Mesenchymal stem cell (in vitro differentiated cells and primary cell): Measurements from ENCODE around the gene COMP. TPM values are rescaled to one million over a fixed set of nuclear protein-coding genes. Genes with fewer than 3 reads are reported as not detected.

ENCODE experiments used
- DNase-seq: peaks from one replicate; pipeline ENCODE4 v3.0.0-alpha.2; 2013
- H2AFZ ChIP-seq: one replicate; pipeline ENCODE4 v1.6.1; 2013; ENCODE audit warnings: low read depth, mild to moderate bottlenecking, control low read depth, inconsistent platforms, low read length, moderate library complexity
- H2AK5ac ChIP-seq: 2 replicates; pipeline ENCODE4 v1.6.1; 2013; ENCODE audit warnings: low read length, moderate library complexity, mild to moderate bottlenecking, inconsistent platforms; ENCODE audit not compliant: severe bottlenecking
- H2BK120ac ChIP-seq: one replicate; pipeline ENCODE4 v1.6.1; 2013; ENCODE audit warnings: low read depth, mild to moderate bottlenecking, inconsistent platforms, low read length, moderate library complexity
- H2BK12ac ChIP-seq, 2 experiments: one replicate each; pipeline ENCODE4 v1.6.1; 2013; ENCODE audit warnings: inconsistent platforms in 2 of 2, low read length in 2 of 2, mild to moderate bottlenecking in 2 of 2, moderate library complexity in 2 of 2, control low read depth in 1 of 2
- H2BK15ac ChIP-seq: one replicate; pipeline ENCODE4 v1.6.1; 2013; ENCODE audit warnings: mild to moderate bottlenecking, low read depth, inconsistent platforms; ENCODE audit not compliant: poor library complexity, severe bottlenecking
- H2BK5ac ChIP-seq: 2 replicates; pipeline ENCODE4 v1.6.1; 2013; ENCODE audit warnings: low read depth, mild to moderate bottlenecking, low read length, control low read depth, inconsistent platforms; ENCODE audit not compliant: poor library complexity, severe bottlenecking
- H3K14ac ChIP-seq, 2 experiments: one replicate each; pipeline ENCODE4 v1.6.1; 2013; ENCODE audit warnings: inconsistent platforms in 2 of 2, low read length in 2 of 2, control low read depth in 1 of 2, mild to moderate bottlenecking in 1 of 2, moderate library complexity in 1 of 2
- H3K18ac ChIP-seq, 2 experiments: one replicate each; pipeline ENCODE4 v1.6.1; 2013; ENCODE audit warnings: inconsistent platforms in 2 of 2, low read length in 2 of 2, control low read depth in 1 of 2, low read depth in 1 of 2, mild to moderate bottlenecking in 1 of 2
- H3K23ac ChIP-seq, 2 experiments: one replicate each; pipeline ENCODE4 v1.6.1; 2013; ENCODE audit warnings: inconsistent platforms in 2 of 2, low read length in 2 of 2, mild to moderate bottlenecking in 2 of 2, moderate library complexity in 2 of 2, control low read depth in 1 of 2
- H3K27ac ChIP-seq: 2 replicates; pipeline ENCODE4 v1.5.1; 2013; ENCODE audit warnings: mild to moderate bottlenecking, moderate library complexity, low read length, control low read depth, inconsistent platforms; ENCODE audit not compliant: poor library complexity, severe bottlenecking
- H3K27me3 ChIP-seq, 2 experiments: 2 replicates each; pipeline versions ENCODE4 v1.6.1 to v1.7.0; 2013; ENCODE audit warnings: low read length in 2 of 2, mild to moderate bottlenecking in 2 of 2, moderate library complexity in 2 of 2, control low read depth in 1 of 2, inconsistent platforms in 1 of 2; ENCODE audit not compliant: control insufficient read depth in 1 of 2, insufficient read depth in 1 of 2
- H3K36me3 ChIP-seq, 2 experiments: 2 replicates each; pipeline versions ENCODE4 v1.6.1 to v1.7.0; 2013; ENCODE audit warnings: low read length in 2 of 2, control low read depth in 1 of 2, inconsistent platforms in 1 of 2, low read depth in 1 of 2, mild to moderate bottlenecking in 1 of 2; ENCODE audit not compliant: insufficient read depth in 2 of 2, control insufficient read depth in 1 of 2
- H3K4ac ChIP-seq, 2 experiments: one replicate each; pipeline ENCODE4 v1.6.1; 2013; ENCODE audit warnings: inconsistent platforms in 2 of 2, low read length in 2 of 2, mild to moderate bottlenecking in 2 of 2, moderate library complexity in 2 of 2, control low read depth in 1 of 2, low read depth in 1 of 2
- H3K4me1 ChIP-seq: 2 replicates; pipeline ENCODE4 v1.6.1; 2013; ENCODE audit warnings: low read depth, low read length, control low read depth; ENCODE audit not compliant: control insufficient read depth, insufficient read depth
- H3K4me2 ChIP-seq: 2 replicates; pipeline ENCODE4 v1.6.1; 2013; ENCODE audit warnings: low read length, mild to moderate bottlenecking, inconsistent platforms; ENCODE audit not compliant: poor library complexity, severe bottlenecking
- H3K4me3 ChIP-seq, 2 experiments: 2 replicates each; pipeline versions ENCODE4 v1.5.1 to v1.7.0; 2013; ENCODE audit warnings: low read length in 2 of 2, mild to moderate bottlenecking in 2 of 2, control low read depth in 1 of 2, low read depth in 1 of 2; ENCODE audit not compliant: insufficient read depth in 1 of 2
- H3K79me1 ChIP-seq: replicated peaks from 2 replicates; pipeline ENCODE4 v1.6.1; 2013; ENCODE audit warnings: mild to moderate bottlenecking, control low read depth, low read length, inconsistent platforms; ENCODE audit not compliant: poor library complexity, severe bottlenecking
- H3K9ac ChIP-seq: 2 replicates; pipeline ENCODE4 v1.7.0; 2013; ENCODE audit warnings: mild to moderate bottlenecking, low read length, moderate library complexity
- H3K9me3 ChIP-seq: 2 replicates; pipeline ENCODE4 v1.7.0; 2013; ENCODE audit warnings: mild to moderate bottlenecking, low read length; ENCODE audit not compliant: control insufficient read depth
- H4K8ac ChIP-seq: one replicate; pipeline ENCODE4 v1.6.1; 2013; ENCODE audit warnings: inconsistent platforms, mild to moderate bottlenecking, low read length, moderate library complexity
- H4K91ac ChIP-seq: one replicate; pipeline ENCODE4 v1.6.1; 2013; ENCODE audit warnings: mild to moderate bottlenecking, low read length, inconsistent platforms
- WGBS: methylation state at CpG from one replicate; pipeline ENCODE4 v1.1.7; 2013; ENCODE audit warnings: mixed read lengths; 5-methylcytosine and 5-hydroxymethylcytosine counted together
- polyA plus RNA-seq, 2 experiments: library from polyadenylated mRNA; stranded (reverse); fragments of 200-250 nt; gene quantifications; one replicate each; pipeline ENCODE4 v1.2.3, GENCODE V29; 2013

COMP gene
- not detected for polyA plus RNA-seq (2013, experiment 1 of 2)
- polyA plus RNA-seq (2013, experiment 2 of 2), result not detected

DNA sequence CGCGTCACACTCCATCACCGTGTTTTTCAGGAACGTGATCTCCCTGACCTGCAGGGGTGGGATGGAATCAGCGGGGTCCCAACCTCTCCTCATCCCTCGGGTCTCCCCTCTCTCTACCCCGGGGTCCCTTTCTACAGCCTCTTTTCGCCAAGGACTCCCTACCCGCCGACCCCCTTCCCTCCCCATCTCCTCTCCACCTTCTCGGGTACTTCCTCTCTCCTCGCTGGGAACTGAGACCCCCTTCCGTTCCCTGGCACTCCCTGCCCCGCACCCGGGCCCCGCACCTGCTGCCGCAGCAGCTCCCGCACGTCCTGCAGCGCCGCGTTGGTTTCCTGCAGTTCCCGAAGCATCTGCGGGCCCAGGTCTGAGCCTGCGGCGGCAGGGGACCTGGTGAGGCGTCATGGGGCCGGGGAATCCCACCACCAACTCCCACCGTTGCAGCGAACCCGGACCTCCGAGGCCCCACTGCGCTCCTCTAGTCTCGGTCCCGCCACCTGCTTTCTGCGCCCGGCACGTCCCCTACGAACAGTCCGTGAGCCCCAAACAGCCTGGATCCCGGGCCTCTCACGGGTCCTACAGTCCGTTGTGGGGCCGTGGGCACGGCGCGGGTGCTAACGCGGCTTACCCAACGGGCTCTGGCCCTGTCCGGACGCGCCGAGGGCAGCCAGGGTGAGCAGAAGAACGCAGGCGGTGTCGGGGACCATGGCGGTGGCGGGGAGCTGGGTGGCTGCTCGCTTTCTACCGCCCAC is at the start of gene COMP:
Gene COMP (minus strand): TSS at position 740 of the 749 bp plus-strand sequence. CDS start 36 bp downstream, at position 704.
- Histone ChIP-seq H2BK15ac (no peak within 1 kb of the TSS), H3K23ac (peak within 1 kb of the TSS in 1 of 2 experiments; percentile 68), H3K4me3 (peak within 1 kb of the TSS in 1 of 2 experiments; percentile 68), H3K4me1 (peaks cover 39% of the 10 kb centered on the region), H2BK5ac (no peak within 1 kb of the TSS), H3K9ac (peak within 1 kb of the TSS; percentile 43), H4K91ac (no peak within 1 kb of the TSS), H3K4me2 (no peak within 1 kb of the TSS), H3K14ac (no peak within 1 kb of the TSS), H3K4ac (no peak within 1 kb of the TSS), H3K9me3 (no peaks in the 10 kb centered on the region), H3K36me3 (peaks cover 0 to 3% of the 10 kb centered on the region in 2 experiments), H3K79me1 (no peaks in the 10 kb centered on the region), H2BK120ac (no peak within 1 kb of the TSS), H2AFZ (no peak within 1 kb of the TSS), H3K18ac (no peak within 1 kb of the TSS), H3K27me3 (peaks cover 73 to 92% of the 10 kb centered on the region in 2 experiments), H3K27ac (no peak within 1 kb of the TSS), H2BK12ac (no peak within 1 kb of the TSS), H4K8ac (no peak within 1 kb of the TSS), H2AK5ac (no peak within 1 kb of the TSS)
- WGBS, result 11% methylated on average over 45 of the region's 61 CpGs
- DNase-seq, result no peak

DNA sequence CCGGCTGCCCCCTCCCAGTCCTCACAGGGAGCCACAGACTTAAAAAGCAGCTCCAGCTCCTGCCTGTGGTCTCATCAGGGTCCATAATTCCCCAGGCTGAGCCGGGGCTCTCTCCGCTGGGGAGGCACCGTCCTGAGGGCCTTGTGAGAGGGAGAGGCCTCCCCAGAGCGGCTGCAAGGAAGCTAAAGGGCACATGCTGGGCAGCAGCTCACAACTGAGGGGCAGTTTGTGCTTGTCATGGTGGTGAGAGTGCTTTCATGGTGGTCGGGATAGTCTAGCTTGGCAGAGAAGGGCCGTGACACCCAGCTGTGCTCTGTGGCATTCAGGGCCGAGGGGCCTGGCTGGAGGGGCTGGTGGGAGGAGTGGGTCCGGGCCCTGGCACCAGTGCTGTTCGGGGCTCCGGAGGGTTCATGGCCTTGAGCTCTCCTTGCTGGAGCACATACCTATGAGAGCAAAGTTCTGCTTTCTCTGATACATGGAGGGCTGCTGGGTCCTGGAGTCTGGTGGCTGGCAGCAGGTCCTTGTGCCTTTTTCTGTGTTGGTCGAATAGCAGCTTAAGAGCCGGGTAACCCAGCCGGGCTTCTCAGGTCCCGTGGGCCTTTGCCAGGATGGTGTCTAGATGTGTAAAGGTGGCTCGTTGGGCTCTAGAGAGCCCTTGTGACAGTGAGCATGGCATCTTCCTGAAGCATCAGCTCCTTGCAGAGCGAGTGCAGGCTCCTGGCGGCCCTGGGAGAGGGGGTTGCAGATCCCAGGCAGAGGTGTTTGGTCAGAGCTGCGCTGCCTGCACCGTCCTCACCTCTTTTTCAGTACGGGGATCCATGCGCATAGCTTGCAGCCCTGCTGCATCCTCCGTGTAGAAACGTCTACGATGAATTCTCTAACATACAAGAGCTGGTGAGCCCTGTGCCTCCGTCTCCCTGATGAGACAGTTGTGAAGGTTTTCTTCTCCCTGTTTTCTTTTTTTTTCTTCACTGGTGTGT is 49.5 kb upstream of the COMP start:
- 92% methylated on average over 26 of the region's 26 CpGs for WGBS

DNA sequence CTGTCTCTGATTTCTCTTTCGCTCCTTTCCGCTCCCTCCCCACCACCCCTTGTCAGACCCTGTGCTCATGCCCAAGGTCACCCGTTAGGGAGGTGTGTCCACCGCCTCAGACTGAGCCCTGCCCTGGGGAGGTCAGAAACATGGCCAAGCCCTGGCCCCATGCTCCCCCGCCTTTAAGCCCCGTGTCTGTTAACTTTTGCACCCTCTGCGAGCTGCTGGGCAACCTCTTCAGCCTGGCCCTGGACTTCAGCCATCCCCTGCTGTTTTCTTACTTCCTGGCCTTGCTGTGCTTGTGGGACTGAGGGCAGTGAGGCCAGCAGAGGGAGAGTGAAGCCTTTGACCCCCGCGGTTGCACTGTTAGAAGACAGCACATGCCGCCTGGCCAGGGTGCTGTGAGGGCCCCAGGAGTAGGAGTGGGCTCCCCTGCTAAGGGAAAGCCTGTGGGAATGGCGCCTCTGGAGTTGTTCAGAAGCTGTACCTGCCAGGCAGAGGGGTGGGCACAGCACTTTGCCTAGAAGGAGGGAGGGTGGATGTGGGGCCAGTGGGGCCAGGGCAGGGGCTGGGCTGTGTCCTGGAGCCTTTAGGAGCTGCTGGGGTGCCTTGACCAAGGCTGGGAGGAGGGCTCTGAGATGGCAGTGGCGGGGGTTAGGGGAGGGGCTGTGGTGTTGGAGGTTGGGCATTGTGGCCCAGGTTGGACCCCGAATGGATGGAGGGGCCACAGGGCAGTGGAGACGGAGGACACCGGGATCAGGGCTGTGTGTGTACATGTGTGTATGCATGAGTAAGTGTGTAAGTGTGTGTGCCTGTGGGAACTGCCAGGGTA is 48.6 kb upstream of the COMP start:
- Histone ChIP-seq H2BK12ac (peak overlapping the region in 1 of 2 experiments; percentile 58), H3K23ac (peak overlapping the region in 1 of 2 experiments; percentile 14)

More for the DNA sequence above, 49.5 kb upstream of the COMP start:
- DNase-seq, result no peak
- H3K23ac ChIP-seq, result peak overlapping the region in 1 of 2 experiments; percentile 14
- H4K91ac ChIP-seq, result peak overlapping the region; percentile 10
- peaks cover 5% of the 10 kb centered on the region for H3K79me1 ChIP-seq
- H3K4ac ChIP-seq, result no peak overlapping the region
- peak overlapping the region; percentile 36 for H3K9ac ChIP-seq
- H4K8ac ChIP-seq, result no peak overlapping the region
- H3K4me1 ChIP-seq, result peaks cover 47% of the 10 kb centered on the region
- H2BK5ac ChIP-seq, result no peak overlapping the region
- no peak overlapping the region for H3K14ac ChIP-seq
- H3K4me3 ChIP-seq, result no peak overlapping the region
- H3K36me3 ChIP-seq, result peaks cover 16 to 27% of the 10 kb centered on the region in 2 experiments
- H3K27ac ChIP-seq, result no peak overlapping the region
- H2AFZ ChIP-seq, result no peak overlapping the region
- H3K4me2 ChIP-seq, result no peak overlapping the region
- no peak overlapping the region for H2BK12ac ChIP-seq
- H3K9me3 ChIP-seq, result no peaks in the 10 kb centered on the region
- H3K18ac ChIP-seq, result no peak overlapping the region
- no peak overlapping the region for H2BK120ac ChIP-seq
- no peak overlapping the region for H2AK5ac ChIP-seq
- H3K27me3 ChIP-seq, result no peaks in the 10 kb centered on the region
- H2BK15ac ChIP-seq, result no peak overlapping the region

More for the DNA sequence above, 48.6 kb upstream of the COMP start:
- H2BK15ac ChIP-seq, result no peak overlapping the region
- peak overlapping the region; percentile 36 for H3K9ac ChIP-seq
- H3K4ac ChIP-seq, result no peak overlapping the region
- no peak overlapping the region for H2AK5ac ChIP-seq
- peaks cover 5% of the 10 kb centered on the region for H3K79me1 ChIP-seq
- H4K91ac ChIP-seq, result no peak overlapping the region
- H3K27ac ChIP-seq, result no peak overlapping the region
- DNase-seq, result peak; percentile 43
- H3K4me3 ChIP-seq, result no peak overlapping the region
- H2BK120ac ChIP-seq, result no peak overlapping the region
- no peak overlapping the region for H3K18ac ChIP-seq
- H3K4me1 ChIP-seq, result peaks cover 41% of the 10 kb centered on the region
- no peak overlapping the region for H2AFZ ChIP-seq
- H3K36me3 ChIP-seq, result peaks cover 21 to 25% of the 10 kb centered on the region in 2 experiments
- H3K14ac ChIP-seq, result no peak overlapping the region
- 82% methylated on average over 14 of the region's 15 CpGs for WGBS
- H3K4me2 ChIP-seq, result peak overlapping the region; percentile 5
- no peaks in the 10 kb centered on the region for H3K27me3 ChIP-seq
- H2BK5ac ChIP-seq, result no peak overlapping the region
- H3K9me3 ChIP-seq, result no peaks in the 10 kb centered on the region
- no peak overlapping the region for H4K8ac ChIP-seq
